H54 (cell line): Measurements from ENCODE around the gene PTPN4.
A peak's percentile ranks its signal among the peaks of the same experiment; 100 is the strongest.

Experiments used
- DNase-seq: peaks from one replicate; pipeline ENCODE4 v3.0.0; 2011; ENCODE audit warnings: low spot score, mixed read lengths; ENCODE audit not compliant: insufficient read length
- FAIRE-seq: peaks from 3 replicates; lab custom pipeline; 2011; peaks lifted over from hg19 to GRCh38; lab: Jason Lieb, UNC
- POLR2A ChIP-seq: IDR thresholded peaks from 2 replicates; pipeline ENCODE4 v1.6.1; 2011; ENCODE audit warnings: low read depth, mild to moderate bottlenecking, low read length

PTPN4 gene

GRCh38 chr2:119744335-119744939, 15.3 kb upstream of the PTPN4 start:
- peak; percentile 80 for FAIRE-seq

GRCh38 chr2:119745566-119745965, 14.2 kb upstream of the PTPN4 start:
- TF ChIP-seq POLR2A: no peak
- no peak for DNase-seq
- FAIRE-seq: no peak

More at GRCh38 chr2:119744335-119744939, 15.3 kb upstream of the PTPN4 start:
- peak; percentile 49 for DNase-seq
- TF ChIP-seq POLR2A: no peak

- FAIRE-seq (peak; percentile 43), DNase-seq (peak; percentile 35)
- no peak for TF ChIP-seq POLR2A
These were observed 12.7 kb upstream of the PTPN4 start for GRCh38 chr2:119746836-119747686.

GRCh38 chr2:119748135-119748534, 11.6 kb upstream of the PTPN4 start:
- no peak for FAIRE-seq
- DNase-seq: no peak
- TF ChIP-seq POLR2A: no peak

- TF ChIP-seq POLR2A: no peak
- DNase-seq (no peak), FAIRE-seq (peak; percentile 20)
These were observed 10.2 kb upstream of the PTPN4 start for GRCh38 chr2:119749477-119750012.

GRCh38 chr2:119751706-119752105, 8.0 kb upstream of the PTPN4 start:
- TF ChIP-seq POLR2A: no peak
- FAIRE-seq: no peak
- DNase-seq: no peak

- no peak for TF ChIP-seq POLR2A
- FAIRE-seq: peak; percentile 53
- no peak for DNase-seq
These were observed 6.4 kb upstream of the PTPN4 start for GRCh38 chr2:119753041-119753929.

- FAIRE-seq (no peak), DNase-seq (no peak)
- no peak for TF ChIP-seq POLR2A
These were observed 5.8 kb upstream of the PTPN4 start for GRCh38 chr2:119753930-119754321.

- no peak for FAIRE-seq
- DNase-seq: no peak
- no peak for TF ChIP-seq POLR2A
These were observed 3.8 kb upstream of the PTPN4 start for GRCh38 chr2:119755906-119756305.

GRCh38 chr2:119756837-119757236, 2.9 kb upstream of the PTPN4 start:
- peak; percentile 84 for FAIRE-seq
- TF ChIP-seq POLR2A: no peak
- peak; percentile 30 for DNase-seq

GRCh38 chr2:119758881-119759450, 756 bp upstream of the PTPN4 start:
- FAIRE-seq (no peak), DNase-seq (no peak)
- no peak for TF ChIP-seq POLR2A

GRCh38 chr2:119760237-119760955, 674 bp downstream of the PTPN4 start:
- DNase-seq (no peak), FAIRE-seq (peak; percentile 30)
- no peak for TF ChIP-seq POLR2A

- FAIRE-seq (peak; percentile 27), DNase-seq (no peak)
- TF ChIP-seq POLR2A: no peak
These were observed 1.2 kb downstream of the PTPN4 start for GRCh38 chr2:119760956-119761275.
